ENCODE results near the gene NR6A1.
"Not testable (repeated sequence)": the region's sequence is repeated elsewhere in the genome, so short reads cannot be mapped to it uniquely, and the experiment has no call there.

Gene NR6A1

DNA sequence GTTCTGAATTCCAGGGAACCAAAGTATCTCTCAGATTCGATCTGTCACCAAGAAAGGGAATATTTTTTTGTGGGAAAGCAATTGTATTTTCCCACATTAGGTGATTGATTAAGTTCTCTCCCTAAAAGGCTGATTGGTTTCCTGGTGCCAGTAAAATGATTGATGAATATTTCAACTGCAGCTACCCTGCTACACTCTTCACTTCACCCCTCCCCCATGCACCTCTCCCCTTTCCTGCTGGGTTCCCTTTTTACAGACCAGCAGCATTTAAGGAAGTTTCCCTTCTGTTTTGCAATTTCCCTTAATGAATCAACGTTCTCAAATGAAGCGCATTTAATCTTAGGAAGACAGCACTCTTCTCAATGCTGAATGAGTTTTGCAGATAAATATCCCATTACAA is 13.1 kb downstream of the NR6A1 start:
- DNase-seq, result no peak

DNA sequence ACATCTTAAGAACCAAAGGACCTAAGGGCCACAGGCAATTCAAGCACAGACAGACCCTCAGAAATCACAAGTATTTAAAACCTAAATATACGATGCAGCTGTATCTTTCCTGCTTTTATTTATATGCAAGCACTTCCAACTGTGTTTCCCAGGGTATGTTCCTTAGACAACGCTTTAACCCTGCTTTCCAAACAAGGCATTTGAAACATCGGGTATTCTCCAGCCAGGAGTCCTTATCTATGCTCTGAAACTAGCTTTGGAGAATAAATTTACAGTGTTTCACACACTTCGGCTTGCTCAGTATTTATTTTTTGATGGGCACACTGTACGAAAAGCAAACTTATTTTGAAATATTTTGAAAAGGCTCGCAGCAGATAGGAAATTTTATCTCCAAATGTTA is 13.5 kb downstream of the NR6A1 start:
- DNase-seq, result no peak

DNA sequence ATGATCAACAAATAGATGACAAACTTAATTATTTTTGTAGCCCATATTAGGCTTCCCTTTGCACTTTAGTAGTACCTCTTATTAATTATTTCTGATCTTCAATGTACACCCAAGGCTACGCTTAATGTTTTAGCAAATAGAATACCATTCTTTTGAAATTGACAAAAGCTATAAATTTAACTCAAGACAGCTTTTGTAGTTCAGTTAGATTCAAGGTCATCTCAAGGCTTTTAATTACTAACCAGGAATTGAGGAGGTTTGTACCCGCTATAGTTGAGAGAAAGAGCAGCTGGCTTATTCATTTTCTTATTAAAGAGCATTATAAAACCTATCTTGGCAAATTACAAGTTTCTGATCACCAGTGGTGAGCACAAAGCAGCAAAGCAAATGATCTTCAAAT is 15.1 kb downstream of the NR6A1 start:
- DNase-seq, result no peak

DNA sequence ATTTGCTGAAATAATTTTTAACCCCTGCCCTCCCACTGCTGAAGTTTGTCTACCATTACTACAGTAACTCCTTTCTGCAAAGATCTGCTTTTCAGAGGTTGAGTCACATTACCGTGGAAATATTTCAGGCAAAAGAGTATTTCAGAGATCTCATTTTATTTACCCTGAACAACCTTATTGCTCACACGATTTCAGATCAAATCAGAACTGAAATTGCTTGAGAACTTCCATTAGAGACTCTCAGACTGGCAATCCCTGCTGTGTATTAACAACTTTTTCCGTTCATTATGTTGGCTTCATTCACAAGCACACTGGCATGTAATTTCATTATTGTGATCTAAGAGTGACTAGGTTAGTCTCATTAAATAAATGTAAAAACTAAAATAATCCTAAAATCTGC is 16.1 kb downstream of the NR6A1 start:
- DNase-seq, result no peak

DNA sequence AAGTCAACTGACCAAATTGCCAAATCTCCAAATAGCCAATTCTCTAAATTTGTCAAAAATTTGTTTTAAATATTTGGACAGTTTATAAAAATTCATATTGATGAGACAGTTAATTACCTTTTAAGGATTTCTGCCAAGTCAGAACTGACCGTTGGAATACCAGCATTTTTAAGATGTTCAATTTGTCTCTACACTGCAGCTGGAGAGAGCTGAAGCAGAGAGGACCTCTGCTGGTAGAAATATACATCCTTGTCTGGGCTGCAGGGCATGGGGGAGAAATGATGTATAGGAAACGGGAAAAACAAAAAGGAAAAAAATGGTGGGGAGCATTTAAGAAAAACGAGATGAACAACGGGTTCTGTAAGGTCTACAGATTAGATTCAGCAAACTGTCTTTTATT is 16.8 kb downstream of the NR6A1 start:
- DNase-seq, result no peak

DNA sequence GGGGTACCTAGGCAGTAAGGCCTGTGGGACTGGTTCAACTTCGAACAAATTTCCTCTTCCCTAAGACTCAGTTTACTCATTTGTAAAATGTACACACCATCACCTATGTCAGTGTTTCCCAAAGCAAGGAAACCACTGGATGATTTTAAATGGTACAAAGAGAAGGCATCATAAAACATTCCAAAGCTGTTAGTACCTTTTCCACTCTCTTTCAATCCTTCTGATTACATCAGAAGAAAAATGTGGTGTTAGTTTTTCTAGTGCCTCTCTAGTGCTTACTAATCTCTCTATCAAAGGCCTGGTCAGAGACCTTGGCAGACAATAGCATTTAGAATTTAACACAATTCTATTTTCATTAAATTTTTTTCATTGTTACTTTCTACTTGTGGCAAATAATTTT is 18.1 kb downstream of the NR6A1 start:
- DNase-seq, result no peak

DNA sequence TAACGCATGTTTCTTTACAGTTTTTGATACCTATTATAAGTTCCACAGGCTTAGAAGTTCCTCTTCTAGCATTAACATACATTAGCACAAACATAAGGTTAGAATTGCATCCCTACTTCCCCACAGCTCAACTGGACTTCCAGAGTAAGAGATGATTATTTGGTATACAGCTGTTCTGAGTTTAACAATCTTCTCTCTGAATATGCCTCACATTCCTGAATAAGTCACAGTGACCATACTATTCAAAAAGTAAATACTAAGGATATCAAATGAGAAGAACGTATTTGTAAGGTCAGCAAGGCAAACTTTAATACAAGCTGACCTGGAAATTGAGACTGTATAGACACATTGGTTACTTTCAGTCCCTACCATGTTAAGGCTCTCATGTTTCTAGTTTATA is 21.3 kb downstream of the NR6A1 start:
- DNase-seq, result no peak

DNA sequence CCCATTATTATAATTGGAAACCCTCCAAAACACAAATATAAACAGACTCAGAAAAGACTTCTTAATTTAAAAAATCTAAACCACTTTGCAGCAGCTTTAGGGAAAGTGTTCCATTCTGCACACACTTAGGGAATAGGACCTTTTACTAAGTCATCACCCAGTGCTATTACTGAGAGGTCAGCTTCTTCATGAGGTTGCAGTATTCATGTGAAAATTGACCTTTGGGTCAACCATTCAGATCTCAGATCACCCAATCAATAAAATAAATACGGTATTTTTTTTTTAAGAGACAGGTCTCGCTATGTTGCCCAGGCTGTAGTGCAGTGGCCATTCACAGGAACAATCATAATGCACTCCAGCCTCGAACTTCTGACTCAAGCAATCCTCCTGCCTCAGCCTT is 21.8 kb downstream of the NR6A1 start:
- no peak for DNase-seq

DNA sequence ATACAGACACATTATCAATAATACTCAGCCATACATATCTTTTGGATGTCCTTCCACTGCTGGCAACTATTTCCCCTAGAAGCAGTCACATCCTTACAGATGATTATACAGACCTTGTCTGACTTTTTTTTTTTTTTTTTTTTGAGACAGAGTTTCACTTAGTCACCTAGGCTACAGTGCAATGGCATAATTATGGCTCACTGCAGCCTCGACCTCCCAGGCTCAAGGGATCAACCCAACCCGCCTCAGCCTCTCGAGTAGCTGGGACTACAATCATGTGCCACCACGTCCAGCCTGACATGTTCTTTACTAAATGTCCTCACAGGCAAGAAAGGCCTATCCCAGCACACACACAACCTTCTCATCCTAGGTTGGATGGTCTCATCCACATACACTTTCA is 24.0 kb downstream of the NR6A1 start:
- no peak for DNase-seq

DNA sequence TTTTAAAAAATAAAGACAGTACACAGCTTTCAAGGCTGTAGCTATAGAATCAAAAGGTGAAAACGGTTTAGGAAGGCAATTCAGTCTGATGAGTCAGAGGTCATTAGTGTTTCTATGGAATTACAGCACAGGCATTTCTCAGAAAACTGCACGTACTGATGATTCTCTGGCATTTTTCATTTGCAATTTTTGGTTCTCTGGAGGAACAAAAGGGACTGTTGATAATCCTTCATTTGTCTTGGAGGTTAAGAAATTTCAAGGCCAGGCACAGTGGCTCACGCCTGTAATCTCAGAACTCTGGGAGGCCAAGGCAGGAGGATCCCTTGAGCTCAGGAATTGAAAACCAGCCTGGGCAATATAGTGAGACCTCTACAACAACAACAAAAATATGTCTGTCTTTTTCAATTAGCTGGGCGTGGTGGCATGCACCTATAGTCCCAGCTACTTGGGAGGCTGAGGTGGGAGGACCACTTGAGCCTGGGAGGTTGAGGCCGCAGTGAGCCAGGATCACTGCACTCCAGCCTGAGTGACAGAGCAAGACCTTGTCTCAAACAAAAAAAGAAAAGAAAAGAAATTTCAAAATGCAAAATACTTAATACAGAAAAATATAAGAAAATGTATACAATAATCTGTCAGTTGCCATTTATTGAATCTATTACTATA is 27.3 kb downstream of the NR6A1 start:
- DNase-seq, result no peak

DNA sequence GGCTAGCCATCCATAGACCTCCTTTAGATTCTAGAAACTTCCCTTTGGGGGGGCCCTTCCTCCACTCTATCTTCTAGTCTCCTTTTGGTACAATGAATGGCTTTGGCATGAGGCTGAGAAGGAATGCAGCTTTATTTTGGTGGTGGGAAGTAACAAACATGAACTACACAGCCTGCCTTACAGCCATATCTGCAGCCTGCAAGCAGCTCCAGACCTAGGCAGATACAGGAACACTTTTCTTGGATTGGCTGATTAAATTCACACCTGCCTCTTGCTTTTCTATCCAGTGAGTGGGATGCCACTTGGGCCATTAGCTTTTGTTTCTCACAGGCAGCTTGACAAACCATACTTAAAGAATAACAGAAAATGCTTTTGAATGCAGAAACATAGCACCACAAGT is 28.2 kb downstream of the NR6A1 start:
- no peak for DNase-seq

DNA sequence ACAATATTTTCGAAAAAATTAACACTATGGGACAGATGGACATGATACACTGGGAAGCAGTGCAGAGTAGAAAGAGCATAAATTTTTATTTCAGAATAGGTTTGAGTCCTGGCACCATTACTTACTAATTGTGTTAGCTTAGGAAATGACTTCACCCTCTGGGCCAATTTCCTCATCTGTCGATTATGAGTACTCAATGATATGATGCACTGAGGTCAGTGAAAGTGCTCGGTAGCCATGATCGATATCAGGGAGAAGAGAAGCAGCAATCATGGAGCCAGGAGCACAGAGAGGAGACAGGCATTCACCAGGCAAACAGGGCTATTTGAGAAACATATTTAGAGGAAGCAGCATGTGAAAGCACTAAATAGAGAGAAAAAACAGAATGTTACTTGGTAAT is 29.4 kb downstream of the NR6A1 start:
- DNase-seq, result no peak

DNA sequence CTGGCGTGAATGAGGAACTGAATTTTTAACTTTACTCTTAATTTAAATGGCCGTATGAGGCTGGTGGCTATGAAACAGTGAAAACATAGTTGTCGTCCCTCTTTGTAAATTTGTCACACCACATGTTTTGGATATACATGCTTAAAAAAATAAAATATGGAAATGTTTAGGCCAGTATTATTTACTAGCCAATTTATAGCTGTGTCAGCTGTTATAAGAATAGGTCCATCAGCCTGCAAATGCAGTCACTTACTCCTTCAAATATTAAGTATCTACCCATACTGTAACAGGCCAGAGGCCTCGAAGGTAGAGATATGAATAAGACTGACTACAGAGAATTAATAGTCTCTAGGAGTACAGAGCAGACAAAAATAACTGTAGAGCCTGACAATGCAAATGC is 30.0 kb downstream of the NR6A1 start:
- no peak for DNase-seq

DNA sequence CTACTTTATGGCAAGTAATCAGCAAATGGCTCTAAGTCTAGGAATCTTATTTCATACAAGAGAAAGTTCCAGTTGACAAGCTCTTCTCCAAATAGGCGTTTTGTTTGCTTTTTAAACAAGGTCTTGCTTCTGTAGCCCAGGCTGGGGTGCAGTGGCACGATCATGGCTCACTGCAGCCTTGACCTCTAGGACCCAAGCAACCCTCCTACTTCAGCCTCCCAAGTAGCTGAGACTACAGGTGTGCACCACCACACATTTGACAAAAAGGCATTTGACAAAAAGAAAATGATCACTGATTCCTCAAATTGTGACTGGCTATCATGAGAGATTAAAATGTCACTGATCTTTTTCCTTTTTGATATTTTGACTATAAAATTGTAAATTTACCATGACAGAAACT is 31.8 kb downstream of the NR6A1 start:
- DNase-seq, result no peak

DNA sequence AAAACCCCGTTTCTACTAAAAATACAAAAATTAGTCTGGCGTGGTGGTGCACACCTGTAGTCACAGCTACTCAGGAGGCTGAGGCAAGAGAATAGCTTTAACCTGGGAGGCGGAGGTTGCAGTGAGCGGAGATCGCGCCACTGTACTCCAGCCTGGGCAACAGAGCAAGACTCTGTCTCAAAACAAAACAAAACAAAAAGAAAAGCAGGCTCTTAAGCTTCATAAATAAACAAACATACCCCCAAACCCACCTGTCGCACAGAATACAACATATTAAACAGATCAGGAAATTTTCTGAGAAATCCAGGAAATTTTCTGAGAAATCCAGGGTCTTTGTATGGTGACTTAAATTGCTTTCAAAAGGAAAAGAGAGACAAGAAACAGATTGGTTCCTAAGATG is 33.0 kb downstream of the NR6A1 start:
- not testable (repeated sequence) for DNase-seq

DNA sequence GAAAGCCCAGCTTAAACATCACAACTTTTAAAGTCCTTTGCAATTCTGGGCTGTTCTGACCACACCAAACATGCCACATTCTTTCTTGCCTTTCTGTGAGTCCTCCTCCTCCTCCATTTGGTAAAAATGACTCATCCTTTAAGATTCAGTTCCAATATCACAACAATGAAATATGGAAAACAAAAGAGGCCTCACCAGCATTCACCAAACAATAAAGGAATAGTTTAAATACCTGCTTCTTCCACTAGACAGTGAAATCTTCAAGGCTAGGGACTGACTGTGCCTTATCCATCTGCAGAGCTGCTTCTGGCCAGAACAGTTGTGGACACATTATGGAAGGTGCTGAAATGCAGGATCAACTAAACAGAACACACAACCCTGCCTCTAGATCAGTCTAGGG is 36.0 kb downstream of the NR6A1 start:
- DNase-seq, result no peak

DNA sequence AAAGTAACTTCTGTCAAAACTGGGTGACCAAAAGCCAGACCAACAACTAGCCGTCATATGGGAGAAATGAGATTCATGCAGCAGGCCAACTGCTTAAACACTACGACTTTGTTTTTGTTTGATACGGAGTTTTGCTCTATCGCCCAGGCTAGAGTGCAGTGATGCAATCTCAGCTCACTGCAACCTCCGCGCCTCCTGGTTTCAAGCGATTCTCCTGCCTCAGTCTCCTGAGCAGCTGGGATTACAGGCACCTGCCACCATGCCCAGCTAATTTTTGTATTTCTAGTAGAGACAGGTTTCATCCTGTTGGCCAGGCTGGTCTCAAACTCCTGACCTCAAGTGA is 36.4 kb downstream of the NR6A1 start:
- not testable (repeated sequence) for DNase-seq

DNA sequence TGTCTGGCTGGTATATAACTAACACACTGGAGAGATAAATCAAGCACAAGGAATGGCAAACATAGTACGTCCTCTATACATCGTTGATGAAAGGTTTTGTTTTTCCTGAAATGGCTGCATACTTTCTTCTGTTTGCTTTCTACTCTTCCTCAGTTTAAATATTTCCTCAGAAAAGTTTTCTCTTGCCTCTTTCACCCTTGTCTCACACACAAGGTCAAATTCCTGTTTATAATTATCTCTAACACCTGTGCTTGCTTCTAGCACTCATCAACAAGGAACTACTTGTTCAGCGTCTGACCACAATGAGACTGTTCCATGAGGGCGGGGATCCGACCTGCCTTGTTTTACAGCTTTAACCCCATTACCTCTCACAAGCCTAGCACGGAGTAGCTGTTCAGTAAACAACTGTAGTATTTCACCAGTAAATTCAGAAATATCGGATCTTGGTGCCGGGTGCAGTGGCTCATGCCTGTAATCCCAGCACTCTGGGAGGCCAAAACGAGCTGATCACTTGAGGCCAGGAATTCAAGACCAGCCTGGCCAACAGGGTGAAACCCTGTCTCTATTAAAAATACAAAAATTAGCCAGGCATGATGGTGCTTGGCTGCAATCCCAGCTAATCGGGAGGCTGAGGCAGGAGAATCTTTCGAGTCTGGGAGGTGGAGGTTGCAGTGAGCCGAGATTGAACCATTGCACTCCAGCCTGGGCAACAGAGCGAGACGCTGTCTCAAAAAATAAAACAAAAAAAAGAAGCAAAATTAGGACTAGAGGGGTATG is 37.0 kb downstream of the NR6A1 start:
- no peak for DNase-seq

DNA sequence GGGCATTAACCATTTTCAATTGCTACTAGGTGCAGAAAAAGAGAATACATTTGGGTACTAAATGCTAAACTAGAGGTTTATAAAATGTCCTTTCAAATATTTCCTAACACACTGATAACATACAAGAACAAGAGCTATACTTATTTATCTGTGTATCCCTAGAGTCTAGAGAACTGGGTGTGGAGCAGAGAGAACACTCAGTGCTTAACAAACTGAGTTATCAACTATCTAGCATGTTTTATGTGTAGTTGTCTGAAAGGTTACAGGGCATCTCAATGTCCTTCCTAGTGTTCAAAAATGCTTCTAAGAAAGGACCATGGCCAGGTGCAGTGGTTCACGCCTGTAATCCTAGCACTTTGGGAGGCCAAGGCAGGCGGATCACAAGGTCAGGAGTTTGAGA is 40.3 kb downstream of the NR6A1 start:
- no peak for DNase-seq

DNA sequence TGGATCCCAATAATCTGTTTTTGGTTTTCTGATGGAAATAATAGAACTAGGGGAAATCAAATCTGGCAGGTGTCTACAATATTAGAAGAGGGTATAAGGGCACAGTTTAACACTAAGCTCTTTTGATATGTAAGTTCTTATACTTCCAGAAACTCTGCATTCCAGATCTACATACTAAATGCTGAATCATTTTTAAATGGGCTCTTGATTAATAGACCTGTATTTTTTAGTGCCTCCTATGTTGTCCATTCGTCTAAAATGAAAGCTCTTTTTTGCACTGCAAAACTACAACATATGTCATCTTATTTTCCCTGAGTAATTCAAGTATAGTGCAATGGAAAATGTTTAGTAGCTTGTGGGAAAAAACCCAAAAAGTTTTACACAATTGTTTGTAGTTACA is 44.2 kb downstream of the NR6A1 start:
- DNase-seq, result no peak

DNA sequence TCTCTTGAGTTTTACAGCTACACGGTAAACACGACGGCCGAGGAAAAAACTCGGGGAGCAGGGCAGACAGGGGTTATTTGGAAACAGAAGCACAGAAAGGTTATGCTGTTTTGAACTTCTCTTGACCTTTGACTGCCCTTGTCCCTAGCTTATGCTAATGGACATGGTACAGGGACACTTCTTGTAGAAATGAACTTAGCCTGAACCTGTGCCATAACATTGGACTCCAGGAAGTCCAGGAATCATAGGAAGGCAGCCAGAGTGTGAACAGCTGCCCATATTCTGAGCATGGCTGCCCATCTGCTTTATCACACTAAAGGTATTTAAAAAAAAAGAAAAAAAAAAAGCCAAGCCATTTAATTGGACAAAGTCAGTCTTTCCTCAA is 46.1 kb downstream of the NR6A1 start:
- no peak for DNase-seq

DNA sequence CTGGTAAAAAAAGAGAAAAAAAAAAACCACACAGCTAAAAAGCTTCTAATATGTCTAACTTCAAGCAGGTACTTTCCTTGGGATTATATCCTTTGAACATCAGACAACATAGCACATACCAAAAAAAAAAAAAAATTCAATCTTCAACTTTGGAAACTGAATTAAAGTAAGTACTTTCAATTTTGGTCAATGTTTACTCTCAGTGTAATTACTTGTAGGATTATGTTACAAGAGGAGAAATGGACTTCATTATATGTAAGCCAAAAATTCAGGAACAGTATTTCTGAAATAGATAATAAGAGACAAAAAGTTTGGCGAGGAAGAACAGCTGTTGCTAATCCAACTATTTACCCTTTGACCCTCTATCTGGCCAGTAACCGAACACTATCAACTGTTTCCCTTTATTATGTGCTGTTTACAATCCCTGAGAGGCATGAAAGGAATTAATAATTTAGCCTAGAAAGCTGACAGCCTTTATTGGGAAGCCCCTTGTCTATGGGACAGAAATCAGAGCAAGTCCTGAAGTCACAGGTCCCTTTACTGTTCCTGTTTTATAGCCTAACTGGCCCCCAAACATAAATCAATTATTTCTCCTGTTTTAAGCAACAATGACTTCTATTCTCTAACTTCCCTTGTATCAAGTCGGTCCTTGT is 46.6 kb downstream of the NR6A1 start:
- DNase-seq, result no peak

DNA sequence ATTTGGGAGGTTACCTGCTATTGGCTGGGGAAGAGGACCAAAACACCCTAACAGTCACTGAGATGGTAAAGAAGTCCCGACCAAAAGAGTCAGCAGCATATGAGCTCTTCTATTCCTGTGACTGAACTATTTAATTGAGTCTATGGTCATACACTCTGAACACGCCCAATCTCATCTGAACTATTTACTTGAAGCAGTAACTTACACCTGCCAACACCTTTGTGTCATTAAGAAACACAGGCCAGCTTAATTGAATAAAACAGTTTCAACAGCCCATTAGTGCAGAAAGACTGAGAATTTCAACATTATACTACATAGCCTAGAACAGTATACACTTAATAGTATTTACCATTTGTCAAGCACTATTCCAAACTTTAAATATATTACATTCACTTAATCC is 47.8 kb downstream of the NR6A1 start:
- DNase-seq, result no peak

DNA sequence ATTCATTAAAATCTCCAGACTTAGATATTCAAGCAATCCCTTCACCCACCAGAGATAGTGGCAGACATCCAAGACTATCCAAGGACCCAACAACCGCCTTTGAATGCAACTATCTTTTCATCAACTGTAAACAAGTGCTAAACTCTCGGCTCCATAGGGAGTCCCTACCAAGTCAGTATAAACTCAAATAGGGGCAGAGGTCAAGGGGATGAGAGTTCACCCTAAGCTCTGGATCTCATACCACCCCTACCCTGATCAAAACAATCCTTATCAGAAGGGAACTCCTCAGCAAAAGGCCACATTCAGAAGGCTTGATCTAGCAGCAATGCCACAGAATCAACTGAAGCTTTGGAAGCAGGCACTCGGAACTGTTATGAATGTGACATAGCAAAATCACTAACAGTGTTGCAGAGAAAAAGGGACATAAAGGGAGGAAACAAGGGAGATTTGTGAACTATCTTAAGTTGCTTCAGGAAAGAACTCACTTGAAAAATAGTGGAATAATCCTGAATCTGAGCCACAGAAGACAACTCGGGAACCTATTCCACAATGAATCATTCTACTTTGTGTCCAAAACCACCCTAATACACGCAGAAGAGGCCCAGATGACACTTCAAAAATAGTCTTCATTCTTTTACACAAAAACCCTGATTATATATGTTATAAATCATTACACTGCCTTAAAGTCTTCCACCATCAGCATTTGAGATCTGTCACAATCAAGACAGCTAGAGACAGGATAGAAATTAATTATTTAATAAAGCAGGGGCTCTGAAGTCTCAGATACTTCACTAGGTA is 49.8 kb downstream of the NR6A1 start:
- no peak for DNase-seq
